K562 (cell line): ENCODE measurements around the gene PCDH12. TPM values are rescaled to one million over a fixed set of nuclear protein-coding genes. Genes with fewer than 3 reads are reported as not detected.

ENCODE experiments used
- ASH1L ChIP-seq: fragments of 450-650 bp; IDR thresholded peaks from 2 replicates; pipeline ENCODE4 v1.6.1; 2018; ENCODE audit warnings: borderline replicate concordance, mild to moderate bottlenecking, low read depth; ENCODE audit not compliant: partially characterized antibody
- BDP1 ChIP-seq: IDR thresholded peaks from 3 replicates; pipeline ENCODE4 v1.6.1; 2011; ENCODE audit not compliant: insufficient read length, insufficient read depth
- COPS2 ChIP-seq: fragments of 450-650 bp; conservative IDR thresholded peaks from 2 replicates; pipeline ENCODE4 v1.6.1; 2016; ENCODE audit warnings: mild to moderate bottlenecking, moderate library complexity
- CREB3L1 ChIP-seq: fragments of 450-650 bp; IDR thresholded peaks from 2 replicates; pipeline ENCODE4 v1.6.1; 2014; ENCODE audit warnings: low read depth, mild to moderate bottlenecking, moderate library complexity, borderline replicate concordance
- E2F4 ChIP-seq: sonication (generic); formaldehyde crosslinking; IDR thresholded peaks from 2 replicates; pipeline ENCODE4 v1.8.0; 2022; ENCODE audit warnings: mild to moderate bottlenecking, low read depth, missing genetic modification reagents
- HINFP ChIP-seq: fragments of 450-650 bp; conservative IDR thresholded peaks from 2 replicates; pipeline ENCODE4 v1.6.1; 2016; ENCODE audit warnings: missing genetic modification characterization, low read depth, mild to moderate bottlenecking, control low read depth, missing compliant biosample characterization
- KAT7 ChIP-seq: sonication (generic); formaldehyde crosslinking; IDR thresholded peaks from 2 replicates; pipeline ENCODE4 v1.8.0; 2022; ENCODE audit warnings: missing genetic modification reagents, mild to moderate bottlenecking, borderline replicate concordance
- KHSRP ChIP-seq: fragments of 450-650 bp; IDR thresholded peaks from 2 replicates; pipeline ENCODE4 v1.6.1; 2017
- L3MBTL2 ChIP-seq: fragments of 450-650 bp; IDR thresholded peaks from 2 replicates; pipeline ENCODE4 v1.6.1; 2016; ENCODE audit warnings: mild to moderate bottlenecking, moderate library complexity
- MBD1 ChIP-seq: fragments of 250-450 bp; sonication (Bioruptor Pico); IDR thresholded peaks from 2 replicates; pipeline ENCODE4 v1.8.0; 2022; ENCODE audit warnings: inconsistent platforms
- NR2C2 ChIP-seq, 2 experiments: fragments of 200-800 bp in 1 of 2; sonication (Bioruptor generic) in 1 of 2; sonication (generic) in 1 of 2; formaldehyde crosslinking in 1 of 2; IDR thresholded peaks; 2 replicates each; pipeline versions ENCODE4 v1.6.1 to v1.8.0; 2016 to 2022; ENCODE audit warnings: mild to moderate bottlenecking in 1 of 2, missing compliant biosample characterization in 1 of 2, missing genetic modification characterization in 1 of 2, missing genetic modification reagents in 1 of 2
- POLR3G ChIP-seq: IDR thresholded peaks from 2 replicates; pipeline ENCODE4 v1.6.1; 2011; ENCODE audit not compliant: insufficient read length, insufficient replicate concordance; ENCODE audit errors: extremely low read depth
- RBBP5 ChIP-seq: fragments of 200-600 bp; sonication (generic); IDR thresholded peaks from 2 replicates; pipeline ENCODE4 v1.6.1; 2012; ENCODE audit warnings: borderline replicate concordance, mild to moderate bottlenecking, low read length, control low read depth, inconsistent platforms; ENCODE audit not compliant: insufficient read depth, poor library complexity, severe bottlenecking
- U2AF2 ChIP-seq: fragments of 200-400 bp; formaldehyde crosslinking; optimal IDR thresholded peaks from 2 replicates; pipeline ENCODE3; 2017; ENCODE audit warnings: low read depth, mild to moderate bottlenecking, low read length
- ZBTB43 ChIP-seq: sonication (generic); formaldehyde crosslinking; IDR thresholded peaks from 2 replicates; pipeline ENCODE4 v1.8.0; 2023; ENCODE audit warnings: mild to moderate bottlenecking, missing genetic modification reagents
- ZBTB7A ChIP-seq: IDR thresholded peaks from 2 replicates; pipeline ENCODE4 v1.6.1; 2011; ENCODE audit warnings: low read depth, mild to moderate bottlenecking, low read length, moderate library complexity, borderline replicate concordance; ENCODE audit not compliant: control insufficient read depth
- ZFPM2 ChIP-seq: fragments of 250-450 bp; sonication (Bioruptor Pico); IDR thresholded peaks from 2 replicates; pipeline ENCODE4 v1.5.1; 2022; ENCODE audit warnings: mild to moderate bottlenecking
- ZNF12 ChIP-seq: sonication (generic); formaldehyde crosslinking; IDR thresholded peaks from 2 replicates; pipeline ENCODE4 v1.4.0; 2020; ENCODE audit warnings: mild to moderate bottlenecking, missing genetic modification reagents
- ZNF282 ChIP-seq: sonication (generic); formaldehyde crosslinking; IDR thresholded peaks from 2 replicates; pipeline ENCODE4 v1.8.1; 2023; ENCODE audit warnings: missing genetic modification reagents
- ZNF347 ChIP-seq: fragments of 450-650 bp; formaldehyde crosslinking; IDR thresholded peaks from 2 replicates; pipeline ENCODE4 v1.4.0; 2020; ENCODE audit warnings: low read depth, mild to moderate bottlenecking, moderate library complexity
- ZNF586 ChIP-seq: fragments of 450-650 bp; formaldehyde crosslinking; conservative IDR thresholded peaks from 2 replicates; pipeline ENCODE4 v1.4.0; 2020; ENCODE audit warnings: mild to moderate bottlenecking, moderate library complexity
- polyA plus RNA-seq, 8 experiments: library from polyadenylated mRNA; depleted of rRNA in 4 of 8; stranded (reverse) in 5 of 8; unstranded in 3 of 8; fragments of >200 nt; fragmentation: Nextera tagmentation in 2 of 8; fragmentation: Illumina TruSeq in 1 of 8; extraction: Ambion mirVana in 2 of 8; extraction: Trizol in 1 of 8; gene quantifications; 2 replicates each; pipeline versions ENCODE4 v1.2.1 to v1.2.3, GENCODE V29; 2011 to 2014; ENCODE audit warnings: inconsistent platforms in 1 of 8, missing spikeins in 1 of 8
- total RNA-seq, 7 experiments: library from RNA; depleted of rRNA in 6 of 7; stranded (reverse); fragments of >200 nt in 6 of 7; fragmentation: Illumina TruSeq in 2 of 7; extraction: Trizol in 2 of 7; gene quantifications; 2 replicates each; pipeline versions ENCODE4 v1.2.1 to v1.2.3, GENCODE V29; 2011 to 2021; ENCODE audit warnings: low replicate concordance in 1 of 7

Gene PCDH12
- total and polyA plus RNA-seq, 9 of the 15 experiments (the other 6 are each of a cell fraction or from before 2014, with no cell fraction given) = 0.01 to 0.04 (median 0.01) TPM; not detected in 4

GRCh38 chr5:141914199-141914743, 43.7 kb downstream of the PCDH12 start (continued):
- TF ChIP-seq MBD1 (CRISPR knock-in tag) (no peak), ZNF12 (no peak), RBBP5 (peak; percentile 65), HINFP (tag) (no peak), ZNF347 (no peak), POLR3G (no peak), L3MBTL2 (peak; percentile 94), E2F4 (no peak), CREB3L1 (peak; percentile 26; the same call in 1 of the 2 replicates), ZNF282 (CRISPR knock-in tag) (no peak), ZBTB7A (peak; percentile 64; the same call in 1 of the 2 replicates), ASH1L (no peak), ZNF586 (CRISPR knock-in tag) (no peak), BDP1 (no peak), ZBTB43 (CRISPR knock-in tag) (no peak), KHSRP (no peak), COPS2 (no peak), ZFPM2 (no peak), KAT7 (CRISPR knock-in tag) (no peak), NR2C2 (CRISPR knock-in tag; IDR thresholded peaks at IDR 0.05) (0 out of 2 replicates have a peak, but pooled peaks have one; percentile 45), NR2C2 (tag; IDR thresholded peaks at IDR 0.05) (peak; percentile 61; the same call in 1 of the 2 replicates), U2AF2 (no peak)
